Adrenal gland (tissue), 12 donors: ENCODE measurements around the gene OR9Q1. TPM values are rescaled to one million over a fixed set of nuclear protein-coding genes. Genes with fewer than 3 reads are reported as not detected.

Experiments
- DNase-seq, 7 donors: peaks; one replicate each; pipeline ENCODE4 v3.0.0-alpha.2; 2019 to 2020
- H3K27ac ChIP-seq, 5 donors: fragments of 200-600 bp; sonication (generic) in 4 of 5; 1 replicate in 3 of 5; 2 replicates in 2 of 5; pipeline versions ENCODE4 v1.5.1 to v1.8.0; 2016 to 2020; ENCODE audit warnings: mild to moderate bottlenecking in 1 of 5
- H3K27me3 ChIP-seq: fragments of 200-600 bp; 2 replicates; pipeline ENCODE4 v1.8.0; 2021
- H3K36me3 ChIP-seq, 2 donors: fragments of 200-600 bp; replicated peaks in 1 of 2; 1 replicate in 1 of 2; 2 replicates in 1 of 2; pipeline versions ENCODE4 v1.5.1 to v1.8.0; 2018 to 2022
- H3K4me1 ChIP-seq, 2 donors: fragments of 200-600 bp; replicated peaks in 1 of 2; 1 replicate in 1 of 2; 2 replicates in 1 of 2; pipeline versions ENCODE4 v1.5.1 to v1.8.0; 2018 to 2021
- H3K4me3 ChIP-seq, 4 donors: fragments of 200-600 bp; sonication (generic) in 3 of 4; one replicate each; pipeline ENCODE4 v1.5.1; 2016 to 2018
- H3K9me3 ChIP-seq, 3 donors: fragments of 200-600 bp; sonication (generic) in 1 of 3; replicated peaks in 1 of 3; 1 replicate in 2 of 3; 2 replicates in 1 of 3; pipeline versions ENCODE4 v1.5.1 to v1.8.0; 2016 to 2021
- CTCF ChIP-seq, 6 experiments: fragments of 450-650 bp in 4 of 6; fragments of 200-600 bp in 2 of 6; sonication (generic) in 1 of 6; IDR thresholded peaks; 1 replicate in 5 of 6; 2 replicates in 1 of 6; pipeline versions ENCODE4 v1.5.1 to v1.8.0; 2016 to 2021; ENCODE audit warnings: antibody characterized with exemption in 6 of 6, mild to moderate bottlenecking in 2 of 6, moderate library complexity in 1 of 6
- POLR2A ChIP-seq, 2 donors: fragments of 450-650 bp; IDR thresholded peaks; one replicate each; pipeline ENCODE4 v1.6.1; 2017; ENCODE audit warnings: antibody characterized with exemption in 2 of 2, mild to moderate bottlenecking in 2 of 2, moderate library complexity in 1 of 2
- WGBS, 4 donors: extraction: QIAGEN DNeasy Blood & Tissue Kit in 2 of 4; methylation state at CpG; one replicate each; pipeline versions ENCODE4 v1.1.5 to v1.1.7; 2013 to 2017; 5-methylcytosine and 5-hydroxymethylcytosine counted together
- intact Hi-C, 2 donors: fragments of 100-400 bp; cut with DNase I; formaldehyde crosslinking; loops; one replicate each; pipeline versions ENCODE4 v1.14.1 to v1.15.0; 2022 to 2023
- polyA plus RNA-seq, 3 donors: library from polyadenylated mRNA; stranded (reverse); fragments of 200-250 nt in 2 of 3; fragments of 350-450 nt in 1 of 3; fragmentation: Illumina TruSeq in 1 of 3; extraction: RNeasy Lipid Tissue Mini Kit (QIAGEN cat#74804) in 1 of 3; gene quantifications; one replicate each; pipeline ENCODE4 v1.2.3, GENCODE V29; 2013 to 2014
- total RNA-seq, 9 donors: library from RNA; depleted of rRNA in 4 of 9; stranded (reverse); fragments of >200 nt in 4 of 9; fragments of 120-200 nt in 1 of 9; fragmentation: NEBNext Ultra II Directional in 1 of 9; extraction: Animal tissue kit (Norgen Biotek cat#: 25700) in 1 of 9; gene quantifications; one replicate each; pipeline versions ENCODE4 v1.1.0 to v1.2.4, GENCODE V29; 2013 to 2023
- donor health status: healthy with polysubstance abuse.
- donor health status: Bipolar disorder and iron deficiency.
- donor health status: DM: yes; HTN: yes; CAD: no.
- donor health status: DM: no; HTN: no; CAD: no.
- donor health status: DM: no; HTN: no; CAD: no.
- donor health status: DM: yes; HTN: yes; CAD: no.

The OR9Q1 gene
- total and polyA plus RNA-seq, 12 donors = not detected

- Histone ChIP-seq H3K9me3 (no peaks in the 10 kb centered on the region), H3K4me1 (no peaks in the 10 kb centered on the region), H3K36me3 (no peaks in the 10 kb centered on the region), H3K27ac (no peak overlapping the region), H3K27me3 (no peaks in the 10 kb centered on the region), H3K4me3 (no peak overlapping the region)
- DNase-seq = no peak
- 48 to 63% (median 60%) methylated on average over 6 of the region's 6 CpGs for WGBS, 4 donors
- intact Hi-C loops = no loop called here
- TF ChIP-seq POLR2A (IDR thresholded peaks at IDR 0.05) (no peak), CTCF (IDR thresholded peaks at IDR 0.05) (no peak)
These were observed 38.1 kb downstream of the OR9Q1 start for GRCh38 chr11:58061813-58062212.

GRCh38 chr11:58067685-58068084, 44.0 kb downstream of the OR9Q1 start:
- H3K4me3 ChIP-seq = no peak overlapping the region
- H3K27me3 ChIP-seq = no peaks in the 10 kb centered on the region
- H3K9me3 ChIP-seq = no peaks in the 10 kb centered on the region
- H3K36me3 ChIP-seq = no peaks in the 10 kb centered on the region
- no peaks in the 10 kb centered on the region for H3K4me1 ChIP-seq
- no peak for DNase-seq
- no peak overlapping the region for H3K27ac ChIP-seq
- intact Hi-C loops = no loop called here
- TF ChIP-seq CTCF (IDR thresholded peaks at IDR 0.05) (no peak), POLR2A (IDR thresholded peaks at IDR 0.05) (no peak)
- WGBS, 4 donors = 58 to 82% (median 73%) methylated on average over 4 to 5 of the region's 5 CpGs

DNA sequence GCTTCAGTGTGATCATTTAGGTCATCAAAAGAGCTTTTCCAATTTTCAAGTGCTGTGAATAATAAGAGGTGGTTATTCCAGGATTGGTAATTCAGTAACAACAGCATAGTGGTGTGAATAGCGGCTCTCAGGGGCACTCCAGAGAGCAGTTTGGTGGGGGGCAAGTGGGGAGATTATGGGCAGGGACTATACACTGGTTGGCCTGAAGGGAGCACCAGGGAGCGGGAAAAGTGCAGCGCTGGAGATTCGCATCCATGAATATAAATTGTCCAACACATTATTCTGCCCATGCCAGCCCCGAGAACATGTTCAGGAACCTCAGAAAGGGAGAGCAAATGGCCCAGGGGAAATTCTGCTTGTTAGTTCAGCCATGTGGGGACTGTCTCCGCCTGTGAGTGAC, 45.0 kb downstream of the OR9Q1 start:
- no peaks in the 10 kb centered on the region for H3K4me1 ChIP-seq
- TF ChIP-seq CTCF (IDR thresholded peaks at IDR 0.05) = no peak
- TF ChIP-seq POLR2A (IDR thresholded peaks at IDR 0.05) = no peak
- H3K36me3 ChIP-seq = no peaks in the 10 kb centered on the region
- no peaks in the 10 kb centered on the region for H3K9me3 ChIP-seq
- DNase-seq = no peak
- H3K27ac ChIP-seq = no peak overlapping the region
- intact Hi-C loops = no loop called here
- H3K4me3 ChIP-seq = no peak overlapping the region
- no peaks in the 10 kb centered on the region for H3K27me3 ChIP-seq
- 70 to 82% (median 72%) methylated on average over 5 to 6 of the region's 6 CpGs for WGBS, 4 donors

GRCh38 chr11:58070585-58070984, 46.9 kb downstream of the OR9Q1 start:
- no peak overlapping the region for H3K27ac ChIP-seq
- no peaks in the 10 kb centered on the region for H3K4me1 ChIP-seq
- WGBS, 4 donors = 33 to 94% (median 70%) methylated on average over 1 of the region's 1 CpG
- H3K9me3 ChIP-seq = no peaks in the 10 kb centered on the region
- H3K27me3 ChIP-seq = no peaks in the 10 kb centered on the region
- no peak for DNase-seq
- intact Hi-C loops = no loop called here
- no peaks in the 10 kb centered on the region for H3K36me3 ChIP-seq
- H3K4me3 ChIP-seq = no peak overlapping the region
- no peak for TF ChIP-seq POLR2A (IDR thresholded peaks at IDR 0.05)
- no peak for TF ChIP-seq CTCF (IDR thresholded peaks at IDR 0.05)
